GM20000 (cell line): Measurements from ENCODE around the gene NDUFC1.

Experiments
- DNase-seq: peaks from one replicate; pipeline ENCODE4 v3.0.0; 2012; ENCODE audit warnings: low spot score
- TF ChIP-seq, protein P1 (sequence below): IDR thresholded peaks from 2 replicates; pipeline ENCODE4 v1.5.1; 2012; ENCODE audit warnings: mild to moderate bottlenecking, control low read depth; ENCODE audit errors: extremely low read depth, missing control alignments

NDUFC1 gene

DNA sequence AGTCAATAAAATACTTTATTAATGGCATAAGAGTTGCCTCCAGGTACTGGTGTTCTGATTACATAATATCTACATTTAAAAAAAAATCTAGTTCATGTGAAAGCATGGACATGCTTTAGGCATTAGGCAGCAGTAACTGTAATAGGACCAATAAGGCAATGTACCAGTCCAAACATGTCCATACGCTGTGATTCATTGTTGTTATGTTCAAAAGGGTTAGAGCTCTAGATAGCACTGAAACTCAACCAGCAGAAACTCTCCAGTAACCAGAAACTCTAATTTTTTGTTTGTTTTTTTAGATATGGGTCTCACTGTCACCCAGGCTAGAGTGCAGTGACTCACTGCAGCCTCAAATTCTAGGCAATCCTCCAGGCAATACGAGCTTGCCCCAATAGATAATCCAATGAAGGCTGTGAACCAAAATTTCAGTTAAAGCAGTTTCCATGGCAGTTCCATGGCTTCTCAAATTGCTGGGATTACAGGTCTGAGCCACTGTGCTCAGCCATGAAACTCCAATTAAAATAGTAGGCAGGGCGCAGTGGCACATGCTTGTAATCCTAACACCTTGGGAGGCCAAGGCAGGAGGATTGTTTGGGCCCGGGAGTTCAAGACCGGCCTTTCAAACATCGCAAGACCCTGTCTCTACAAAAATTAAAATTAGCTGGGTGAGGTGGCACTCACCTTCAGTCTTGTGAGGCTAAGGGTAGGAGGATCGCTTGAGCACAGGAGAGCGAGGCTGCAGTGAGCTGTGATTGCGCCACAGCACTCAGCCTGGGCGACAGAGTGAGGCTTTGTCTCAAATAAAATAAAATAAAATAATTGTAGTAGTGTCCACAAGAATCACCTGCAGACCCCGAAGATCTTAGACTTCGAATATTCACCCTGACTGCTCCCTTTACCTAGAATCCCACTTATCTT lies 58.6 kb downstream of the NDUFC1 start:
- DNase-seq = no peak
- TF ChIP-seq, protein P1, sequence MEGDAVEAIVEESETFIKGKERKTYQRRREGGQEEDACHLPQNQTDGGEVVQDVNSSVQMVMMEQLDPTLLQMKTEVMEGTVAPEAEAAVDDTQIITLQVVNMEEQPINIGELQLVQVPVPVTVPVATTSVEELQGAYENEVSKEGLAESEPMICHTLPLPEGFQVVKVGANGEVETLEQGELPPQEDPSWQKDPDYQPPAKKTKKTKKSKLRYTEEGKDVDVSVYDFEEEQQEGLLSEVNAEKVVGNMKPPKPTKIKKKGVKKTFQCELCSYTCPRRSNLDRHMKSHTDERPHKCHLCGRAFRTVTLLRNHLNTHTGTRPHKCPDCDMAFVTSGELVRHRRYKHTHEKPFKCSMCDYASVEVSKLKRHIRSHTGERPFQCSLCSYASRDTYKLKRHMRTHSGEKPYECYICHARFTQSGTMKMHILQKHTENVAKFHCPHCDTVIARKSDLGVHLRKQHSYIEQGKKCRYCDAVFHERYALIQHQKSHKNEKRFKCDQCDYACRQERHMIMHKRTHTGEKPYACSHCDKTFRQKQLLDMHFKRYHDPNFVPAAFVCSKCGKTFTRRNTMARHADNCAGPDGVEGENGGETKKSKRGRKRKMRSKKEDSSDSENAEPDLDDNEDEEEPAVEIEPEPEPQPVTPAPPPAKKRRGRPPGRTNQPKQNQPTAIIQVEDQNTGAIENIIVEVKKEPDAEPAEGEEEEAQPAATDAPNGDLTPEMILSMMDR = no peak

DNA sequence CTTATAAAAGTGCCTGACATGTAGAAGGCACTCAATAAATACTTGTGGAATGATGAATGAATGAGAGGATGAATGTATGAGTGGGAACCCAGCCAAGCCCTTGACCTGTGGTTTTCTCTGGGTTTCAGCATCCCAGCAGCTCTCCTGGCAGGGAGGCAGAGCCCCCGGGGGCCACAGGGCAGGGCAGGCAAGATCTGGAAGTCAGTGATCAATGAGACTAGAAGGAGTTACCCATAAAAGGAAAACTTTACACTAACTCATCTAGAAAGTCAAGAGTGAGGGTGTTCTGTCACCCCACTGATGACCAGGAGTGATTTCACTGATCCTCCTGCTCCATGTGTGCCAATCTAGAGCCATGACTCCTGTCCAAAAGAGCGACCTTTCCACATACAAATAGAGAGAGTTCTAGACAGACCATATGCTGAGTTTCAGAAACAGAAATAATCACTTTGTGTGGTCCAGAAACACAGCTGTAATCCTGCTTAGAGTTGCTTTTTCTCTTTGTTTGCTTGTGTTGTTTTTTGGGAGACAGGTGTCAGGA lies 59.7 kb downstream of the NDUFC1 start:
- no peak for DNase-seq
- TF ChIP-seq, protein P1 = no peak

- TF ChIP-seq, protein P1 = no peak
- no peak for DNase-seq
Measured at GRCh38 chr4:139241784-139242151, 60.5 kb downstream of the NDUFC1 start.

DNA sequence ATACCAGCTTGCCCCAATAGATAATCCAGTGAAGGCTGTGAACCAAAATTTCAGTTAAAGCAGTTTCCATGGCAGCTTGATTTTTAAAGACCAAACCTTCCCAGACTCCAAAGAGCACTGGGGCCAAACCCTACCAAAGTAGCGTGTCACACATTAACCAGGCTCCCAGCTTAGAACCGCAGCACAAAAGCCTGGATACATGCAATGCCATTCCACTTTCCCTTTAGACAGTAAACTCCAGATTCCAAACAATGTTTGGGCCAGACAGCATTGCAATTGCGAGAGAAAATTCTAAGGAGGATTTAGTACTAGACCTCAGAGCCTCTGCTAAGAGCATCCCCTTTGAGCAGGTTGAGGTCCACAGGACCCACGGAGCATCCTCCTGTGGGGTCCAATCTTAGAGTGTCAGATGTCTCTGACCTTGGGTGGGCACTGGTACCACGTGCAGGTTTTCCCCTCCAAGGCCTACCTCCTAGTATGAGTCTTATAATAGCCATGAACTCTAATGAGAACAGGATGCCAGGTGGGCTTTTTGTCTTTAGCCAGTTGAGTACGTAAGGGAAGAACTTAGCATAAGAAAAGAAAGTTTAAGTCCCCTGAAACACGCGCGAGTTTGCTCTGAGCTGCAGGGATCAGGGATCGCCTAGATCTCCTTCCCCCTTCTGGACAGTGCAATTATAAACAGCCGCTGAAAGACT lies 61.0 kb downstream of the NDUFC1 start:
- DNase-seq = no peak
- TF ChIP-seq, protein P1 = no peak
